Calu3 (cell line): ENCODE results near the gene NPAS3. TPM values are rescaled to one million over a fixed set of nuclear protein-coding genes. Genes with fewer than 3 reads are reported as not detected.

Experiments used
- BruUV-seq: library from RNA; stranded (reverse); fragments of 400-500 nt; replicated peaks from 2 replicates; lab custom pipeline; 2021; lab: Mats Ljungman, UMichigan
- CTCF ChIA-PET: fragments of 300-600 bp; sonication (Branson Sonifier 250); formaldehyde crosslinking; loops from one replicate; lab custom pipeline; 2022; ENCODE audit warnings: antibody characterized with exemption; lab: Charles Lee
- DNase-seq: peaks from one replicate; pipeline ENCODE4 v3.0.0; 2022
- H3K27ac Mint-ChIP-seq: one replicate; pipeline ENCODE4 v1.8.0; 2022; ENCODE audit warnings: mixed read lengths; ENCODE audit not compliant: unreplicated experiment
- H3K27me3 Mint-ChIP-seq: one replicate; pipeline ENCODE4 v1.8.0; 2022; ENCODE audit warnings: mixed read lengths; ENCODE audit not compliant: unreplicated experiment
- H3K36me3 Mint-ChIP-seq: one replicate; pipeline ENCODE4 v1.8.0; 2022; ENCODE audit warnings: mild to moderate bottlenecking, moderate library complexity, mixed read lengths; ENCODE audit not compliant: insufficient read depth, unreplicated experiment
- H3K4me1 Mint-ChIP-seq: one replicate; pipeline ENCODE4 v1.8.0; 2022; ENCODE audit warnings: mild to moderate bottlenecking, low read depth, mixed read lengths; ENCODE audit not compliant: unreplicated experiment
- H3K4me3 Mint-ChIP-seq: one replicate; pipeline ENCODE4 v1.8.0; 2022; ENCODE audit warnings: mild to moderate bottlenecking, low read depth, moderate library complexity, mixed read lengths; ENCODE audit not compliant: unreplicated experiment
- H3K9me3 Mint-ChIP-seq: one replicate; pipeline ENCODE4 v1.8.0; 2022; ENCODE audit warnings: low read depth, mixed read lengths; ENCODE audit not compliant: unreplicated experiment
- CTCF ChIP-seq: fragments of 200-600 bp; IDR thresholded peaks from one replicate; pipeline ENCODE4 v1.8.0; 2022; ENCODE audit warnings: antibody characterized with exemption; ENCODE audit not compliant: unreplicated experiment
- intact Hi-C: fragments of 100-400 bp; cut with micrococcal nuclease; formaldehyde crosslinking; loops from one replicate; pipeline ENCODE4 v1.10.0; 2022; ENCODE audit not compliant: unreplicated experiment
- total RNA-seq: library from RNA; stranded (reverse); gene quantifications from 2 replicates; pipeline ENCODE4 v1.2.3, GENCODE V29; 2022

NPAS3 gene
- total RNA-seq, 1 experiment from 2014 or later, result not detected

- no TSS peak for BruUV-seq
- no peak for TF ChIP-seq CTCF
Measured at GRCh38 chr14:33464254-33464962, 525.7 kb downstream of the NPAS3 start.

GRCh38 chr14:33465846-33466700 lies 527.4 kb downstream of the NPAS3 start:
- Mint-ChIP-seq H3K27ac (no peak overlapping the region), H3K27me3 (no peaks in the 10 kb centered on the region), H3K4me1 (no peaks in the 10 kb centered on the region), H3K9me3 (no peaks in the 10 kb centered on the region), H3K36me3 (no peaks in the 10 kb centered on the region), H3K4me3 (no peak overlapping the region)
- no peak for TF ChIP-seq CTCF
- CTCF ChIA-PET, result no interaction called here
- no peak for DNase-seq
- intact Hi-C loops, result no loop called here
- BruUV-seq, result no TSS peak

More at GRCh38 chr14:33464254-33464962, 525.7 kb downstream of the NPAS3 start:
- Mint-ChIP-seq H3K4me3 (no peak overlapping the region), H3K4me1 (no peaks in the 10 kb centered on the region), H3K27ac (no peak overlapping the region), H3K36me3 (no peaks in the 10 kb centered on the region), H3K9me3 (no peaks in the 10 kb centered on the region), H3K27me3 (no peaks in the 10 kb centered on the region)
- DNase-seq, result no peak
- intact Hi-C loops, result no loop called here
- CTCF ChIA-PET, result no interaction called here

DNA sequence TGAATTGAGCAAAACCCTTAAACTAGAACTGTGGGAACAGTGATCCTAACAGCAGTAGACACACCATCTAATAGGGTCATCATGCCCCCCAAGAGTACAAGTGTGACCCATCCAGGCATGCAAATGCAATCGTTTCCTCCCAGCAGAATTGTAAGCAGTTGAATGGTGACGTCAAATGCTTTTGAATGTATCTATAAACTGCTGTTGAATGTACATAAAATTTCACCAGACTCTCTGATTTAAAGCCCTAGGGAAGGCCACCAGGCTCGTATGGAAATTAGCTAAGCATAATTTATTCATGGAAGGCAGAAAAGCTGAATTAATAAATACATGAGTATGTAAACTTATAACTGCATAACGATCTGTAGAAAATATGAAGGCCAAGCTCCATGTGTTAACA lies 529.3 kb downstream of the NPAS3 start:
- no peaks in the 10 kb centered on the region for H3K36me3 Mint-ChIP-seq

DNA sequence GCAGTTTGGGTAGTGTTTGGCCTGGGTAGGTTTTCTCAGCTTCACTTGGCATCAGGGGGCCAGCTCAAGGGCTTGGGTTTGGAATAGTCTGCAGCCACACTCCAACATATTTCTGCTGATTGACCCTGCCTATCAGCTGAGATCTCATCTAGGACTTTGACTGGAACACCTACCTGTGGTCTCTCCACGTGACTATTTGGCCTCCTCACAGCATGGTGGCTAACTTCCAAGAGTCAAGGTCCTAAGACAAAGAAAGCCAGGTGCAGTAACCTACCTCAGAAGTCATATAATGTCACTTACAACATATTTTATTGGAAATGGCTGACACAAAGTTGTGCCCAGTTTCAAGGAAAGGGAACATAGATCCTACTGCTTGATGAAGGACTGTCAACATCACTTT lies 531.2 kb downstream of the NPAS3 start:
- Mint-ChIP-seq H3K9me3 (no peaks in the 10 kb centered on the region), H3K36me3 (no peaks in the 10 kb centered on the region), H3K4me1 (no peaks in the 10 kb centered on the region), H3K27ac (no peak overlapping the region), H3K27me3 (peaks cover 36% of the 10 kb centered on the region), H3K4me3 (no peak overlapping the region)
- no peak for TF ChIP-seq CTCF
- CTCF ChIA-PET, result no interaction called here
- no peak for DNase-seq
- intact Hi-C loops, result no loop called here
- no TSS peak for BruUV-seq

More for the DNA sequence above, 529.3 kb downstream of the NPAS3 start:
- DNase-seq, result no peak
- BruUV-seq, result no TSS peak
- intact Hi-C loops, result no loop called here
- H3K4me1 Mint-ChIP-seq, result no peaks in the 10 kb centered on the region
- no peak overlapping the region for H3K4me3 Mint-ChIP-seq
- H3K9me3 Mint-ChIP-seq, result no peaks in the 10 kb centered on the region
- no peak for TF ChIP-seq CTCF
- CTCF ChIA-PET, result no interaction called here
- H3K27me3 Mint-ChIP-seq, result peaks cover 16% of the 10 kb centered on the region
- no peak overlapping the region for H3K27ac Mint-ChIP-seq
